H1 (cell line): ENCODE results near the gene KREMEN1. TPM values are rescaled to one million over a fixed set of nuclear protein-coding genes. Genes with fewer than 3 reads are reported as not detected.

Source experiments
- CTCF ChIA-PET: fragments of 300-600 bp; sonication (Branson Sonifier 250); formaldehyde crosslinking; loops from one replicate; lab custom pipeline; 2021; ENCODE audit not compliant: partially characterized antibody; lab: Charles Lee
- POLR2A ChIA-PET: fragments of 300-600 bp; sonication (Branson Sonifier 250); formaldehyde crosslinking; loops from one replicate; lab custom pipeline; 2021; ENCODE audit warnings: inconsistent platforms; ENCODE audit not compliant: partially characterized antibody; lab: Charles Lee
- DNase-seq, 2 experiments: peaks; one replicate each; pipeline versions ENCODE4 v3.0.0 to v3.0.0-alpha.2; 2010 to 2022; ENCODE audit warnings: low spot score in 2 of 2, low read depth in 1 of 2, mixed read lengths in 1 of 2
- FAIRE-seq: peaks from 2 replicates; lab custom pipeline; 2011; peaks lifted over from hg19 to GRCh38; lab: Jason Lieb, UNC
- H2AFZ ChIP-seq: 2 replicates; pipeline ENCODE4 v1.8.1; 2012; ENCODE audit warnings: low read length, inconsistent platforms
- H2AK5ac ChIP-seq: 2 replicates; pipeline ENCODE4 v1.6.1; 2013; ENCODE audit warnings: low read depth, low read length
- H2BK120ac ChIP-seq: replicated peaks from 2 replicates; pipeline ENCODE3; 2013; ENCODE audit warnings: low read depth, low read length, inconsistent platforms
- H2BK12ac ChIP-seq: 2 replicates; pipeline ENCODE4 v1.6.1; 2013; ENCODE audit warnings: low read depth, low read length
- H2BK15ac ChIP-seq: 2 replicates; pipeline ENCODE4 v1.6.1; 2013; ENCODE audit warnings: low read length
- H2BK20ac ChIP-seq: 2 replicates; pipeline ENCODE4 v1.6.1; 2013; ENCODE audit warnings: low read length
- H2BK5ac ChIP-seq: 2 replicates; pipeline ENCODE4 v1.6.1; 2013; ENCODE audit warnings: low read depth, low read length
- H3K14ac ChIP-seq: 2 replicates; pipeline ENCODE4 v1.6.1; 2013; ENCODE audit warnings: inconsistent platforms; ENCODE audit not compliant: insufficient read length
- H3K18ac ChIP-seq: 2 replicates; pipeline ENCODE4 v1.6.1; 2013; ENCODE audit warnings: low read length; ENCODE audit errors: extremely low read depth
- H3K23ac ChIP-seq: 2 replicates; pipeline ENCODE4 v1.6.1; 2013; ENCODE audit warnings: inconsistent platforms; ENCODE audit not compliant: insufficient read length
- H3K23me2 ChIP-seq: 2 replicates; pipeline ENCODE4 v1.6.1; 2013; ENCODE audit warnings: low read depth, low read length
- H3K27ac ChIP-seq: 2 replicates; pipeline ENCODE4 v1.6.1; 2011; ENCODE audit warnings: low read depth, low read length, inconsistent platforms
- H3K27me3 ChIP-seq, 4 experiments: replicated peaks in 1 of 4; 1 replicate in 1 of 4; 2 replicates in 3 of 4; pipeline versions ENCODE4 v1.6.1 to v1.8.1; 2011 to 2013; ENCODE audit warnings: low read length in 3 of 4, mild to moderate bottlenecking in 3 of 4, inconsistent platforms in 2 of 4, mixed read lengths in 2 of 4, moderate library complexity in 1 of 4; ENCODE audit not compliant: control insufficient read depth in 3 of 4, insufficient read depth in 3 of 4; ENCODE audit errors: extremely low read depth in 1 of 4
- H3K36me3 ChIP-seq, 4 experiments: 2 replicates each; pipeline versions ENCODE4 v1.6.1 to v1.8.1; 2011 to 2013; ENCODE audit warnings: mild to moderate bottlenecking in 4 of 4, low read length in 3 of 4, moderate library complexity in 2 of 4, control low read depth in 1 of 4, inconsistent platforms in 1 of 4; ENCODE audit not compliant: insufficient read depth in 4 of 4, control insufficient read depth in 2 of 4
- H3K4ac ChIP-seq: replicated peaks from 2 replicates; pipeline ENCODE3; 2013; ENCODE audit warnings: low read length, low read depth, mixed read lengths, inconsistent platforms; ENCODE audit not compliant: insufficient read length
- H3K4me1 ChIP-seq, 4 experiments: replicated peaks in 1 of 4; 1 replicate in 1 of 4; 2 replicates in 3 of 4; pipeline versions ENCODE4 v1.6.1 to v1.8.1; 2011 to 2013; ENCODE audit warnings: low read length in 3 of 4, inconsistent platforms in 2 of 4, mixed read lengths in 1 of 4; ENCODE audit not compliant: insufficient read depth in 4 of 4, control insufficient read depth in 3 of 4
- H3K4me2 ChIP-seq, 2 experiments: 2 replicates each; pipeline versions ENCODE4 v1.6.1 to v1.8.1; 2011 to 2013; ENCODE audit warnings: low read depth in 2 of 2, low read length in 2 of 2, control low read depth in 1 of 2, inconsistent platforms in 1 of 2, mild to moderate bottlenecking in 1 of 2; ENCODE audit not compliant: insufficient read depth in 1 of 2
- H3K4me3 ChIP-seq, 4 experiments: fragments of 200-600, 300-600 bp in 1 of 4; sonication (generic), shearing (Covaris generic), sonication (Bioruptor Twin) in 1 of 4; 2 replicates each; pipeline versions ENCODE4 v1.5.1 to v1.8.1; 2011 to 2016; ENCODE audit warnings: low read length in 4 of 4, low read depth in 3 of 4, control low read depth in 2 of 4, inconsistent platforms in 2 of 4, mild to moderate bottlenecking in 2 of 4, mixed read lengths in 1 of 4, moderate library complexity in 1 of 4; ENCODE audit not compliant: insufficient read depth in 2 of 4; ENCODE audit errors: extremely low read depth in 1 of 4
- H3K56ac ChIP-seq: replicated peaks from 2 replicates; pipeline ENCODE3; 2013; ENCODE audit warnings: low read depth, mild to moderate bottlenecking, mixed read lengths, low read length, inconsistent platforms; ENCODE audit not compliant: insufficient read length
- H3K79me1 ChIP-seq: 2 replicates; pipeline ENCODE4 v1.6.1; 2013; ENCODE audit warnings: low read depth, low read length, control low read depth
- H3K79me2 ChIP-seq, 2 experiments: 2 replicates each; pipeline versions ENCODE4 v1.6.1 to v1.8.1; 2012 to 2013; ENCODE audit warnings: low read length in 2 of 2, mild to moderate bottlenecking in 2 of 2, inconsistent platforms in 1 of 2; ENCODE audit not compliant: insufficient read depth in 2 of 2, control insufficient read depth in 1 of 2
- H3K9ac ChIP-seq, 4 experiments: replicated peaks in 1 of 4; 1 replicate in 1 of 4; 2 replicates in 3 of 4; pipeline versions ENCODE4 v1.6.1 to v1.8.1; 2011 to 2013; ENCODE audit warnings: low read depth in 3 of 4, low read length in 3 of 4, control low read depth in 2 of 4, mild to moderate bottlenecking in 2 of 4, moderate library complexity in 2 of 4, inconsistent platforms in 1 of 4; ENCODE audit errors: extremely low read depth in 1 of 4
- H3K9me3 ChIP-seq, 2 experiments: 2 replicates each; pipeline versions ENCODE4 v1.6.1 to v1.8.1; 2012 to 2013; ENCODE audit warnings: mild to moderate bottlenecking in 2 of 2, moderate library complexity in 2 of 2, control low read depth in 1 of 2, inconsistent platforms in 1 of 2, low read depth in 1 of 2, low read length in 1 of 2, mixed read lengths in 1 of 2; ENCODE audit not compliant: insufficient read depth in 2 of 2
- H4K20me1 ChIP-seq, 2 experiments: replicated peaks in 1 of 2; 2 replicates each; pipeline versions ENCODE3 to v1.8.1; 2011 to 2013; ENCODE audit warnings: inconsistent platforms in 2 of 2, low read length in 2 of 2, mild to moderate bottlenecking in 1 of 2; ENCODE audit not compliant: insufficient read depth in 2 of 2, control insufficient read depth in 1 of 2
- H4K5ac ChIP-seq: 2 replicates; pipeline ENCODE4 v1.6.1; 2013; ENCODE audit warnings: low read length, low read depth, mixed read lengths, inconsistent platforms; ENCODE audit not compliant: insufficient read length
- H4K8ac ChIP-seq: 2 replicates; pipeline ENCODE4 v1.8.0; 2013; ENCODE audit warnings: mild to moderate bottlenecking, moderate library complexity, low read length, inconsistent platforms; ENCODE audit not compliant: insufficient read depth; ENCODE audit errors: extremely low read depth
- H4K91ac ChIP-seq: replicated peaks from 2 replicates; pipeline ENCODE3; 2013; ENCODE audit warnings: low read length, mixed read lengths, inconsistent platforms; ENCODE audit not compliant: insufficient read length
- SIX5 ChIP-seq: IDR thresholded peaks from 2 replicates; pipeline ENCODE4 v1.6.1; 2011; ENCODE audit warnings: mild to moderate bottlenecking, low read depth, low read length
- YY1 ChIP-seq: IDR thresholded peaks from 2 replicates; pipeline ENCODE4 v1.6.1; 2011; ENCODE audit warnings: low read depth, mild to moderate bottlenecking, low read length
- ZNF274 ChIP-seq: IDR thresholded peaks from 2 replicates; pipeline ENCODE4 v1.7.0; 2012; ENCODE audit warnings: low read length, borderline replicate concordance; ENCODE audit errors: extremely low read depth
- WGBS, 2 experiments: shearing (Covaris generic) in 1 of 2; methylation state at CpG; one replicate each; pipeline versions ENCODE4 v1.1.6 to v1.1.7; 2013 to 2015; ENCODE audit warnings: low lambda C conversion rate in 2 of 2, mixed read lengths in 2 of 2, inconsistent platforms in 1 of 2, low coverage in 1 of 2, missing lambda C conversion rate in 1 of 2; ENCODE audit not compliant: insufficient replicate concordance in 2 of 2, insufficient coverage in 1 of 2, insufficient read length in 1 of 2; ENCODE audit errors: extremely low coverage in 1 of 2, missing lambda C conversion rate in 1 of 2; 5-methylcytosine and 5-hydroxymethylcytosine counted together
- polyA plus RNA-seq, 7 experiments: library from polyadenylated mRNA; depleted of rRNA in 3 of 7; stranded (reverse) in 5 of 7; unstranded in 2 of 7; fragments of >200 nt in 5 of 7; fragments of 200-250 nt in 2 of 7; gene quantifications; 1 replicate in 5 of 7; 2 replicates in 1 of 7; 4 replicates in 1 of 7; pipeline versions ENCODE4 v1.2.1 to v1.2.3, GENCODE V29; 2011 to 2013; ENCODE audit warnings: missing spikeins in 2 of 7, mixed read lengths in 2 of 7
- total RNA-seq: library from RNA; stranded (reverse); fragmentation: NEBNext Ultra II Directional; extraction: Animal tissue kit (Norgen Biotek cat#: 25700); gene quantifications from 2 replicates; pipeline ENCODE4 v1.2.1, GENCODE V29; 2021

KREMEN1 gene
- total and polyA plus RNA-seq, 2 of the 8 experiments (the other 6 are each of a cell fraction or from before 2014, with no cell fraction given): 2.1 to 3.2 TPM

- Histone ChIP-seq H3K23me2 (no peaks in the 10 kb centered on the region), H3K4me3 (no peak overlapping the region), H3K9ac (no peak overlapping the region), H4K8ac (no peak overlapping the region), H3K4ac (no peak overlapping the region), H2BK15ac (no peak overlapping the region), H3K27me3 (no peaks in the 10 kb centered on the region; a peak in 2 of 7 replicates), H3K56ac (no peak overlapping the region), H2BK5ac (no peak overlapping the region), H4K20me1 (no peaks in the 10 kb centered on the region), H2BK20ac (no peak overlapping the region), H3K36me3 (no peaks in the 10 kb centered on the region), H3K9me3 (peaks cover 0 to 4% of the 10 kb centered on the region in 2 experiments; a peak in 2 of 4 replicates), H2BK120ac (no peak overlapping the region), H2AK5ac (no peak overlapping the region), H2BK12ac (no peak overlapping the region), H3K4me2 (no peak overlapping the region), H3K23ac (no peak overlapping the region), H3K79me1 (no peaks in the 10 kb centered on the region), H3K18ac (no peak overlapping the region), H3K14ac (no peak overlapping the region), H4K91ac (no peak overlapping the region), H3K4me1 (no peaks in the 10 kb centered on the region), H4K5ac (no peak overlapping the region), H2AFZ (no peak overlapping the region), H3K79me2 (no peaks in the 10 kb centered on the region), H3K27ac (no peak overlapping the region)
- ChIA-PET POLR2A (interaction anchor here (0.5 kb wide), 2 partner anchors 44 to 1509 kb away, joined by 3 read pairs; no protein-coding TSS in a partner anchor), CTCF (interaction anchor here (1.1 to 2.0 kb wide), 2 partner anchors 28 to 124 kb away, joined by 3 to 7 read pairs; no protein-coding TSS in a partner anchor)
- FAIRE-seq (no peak), DNase-seq (no peak)
- no peak for TF ChIP-seq SIX5
- no peak for TF ChIP-seq YY1
- no peak for TF ChIP-seq ZNF274
- WGBS, 2 experiments: 100% methylated on average over 1 of the region's 1 CpG; no CpG with 5 or more reads in 1 of the 2 experiments
Observed at GRCh38 chr22:29175312-29175835, 102.5 kb downstream of the KREMEN1 start.
